Activated CD8-positive, alpha-beta T cell treated with anti-CD3 and anti-CD28 coated beads for 36 hours (primary cell): ENCODE data around the gene EXOC4. TPM values are rescaled to one million over a fixed set of nuclear protein-coding genes. Genes with fewer than 3 reads are reported as not detected.

ENCODE experiments used
- ATAC-seq: fragments of 200-7000 bp; cut with Tn5 transposase; one replicate; pipeline ENCODE4 v1.10.0; 2021; ENCODE audit warnings: mild to moderate bottlenecking, moderate library complexity
- CTCF ChIA-PET: fragments of 350-600 bp; sonication (Branson Sonifier 250); formaldehyde crosslinking; loops from one replicate; lab custom pipeline; 2021; ENCODE audit warnings: antibody characterized with exemption; lab: Charles Lee
- POLR2A ChIA-PET: fragments of 350-600 bp; sonication (Branson Sonifier 250); formaldehyde crosslinking; loops from one replicate; lab custom pipeline; 2021; ENCODE audit warnings: antibody characterized with exemption; lab: Charles Lee
- DNase-seq: peaks from one replicate; pipeline ENCODE4 v3.0.0-alpha.2; 2020
- H3K27ac Mint-ChIP-seq: one replicate; pipeline ENCODE4 v1.8.0; 2021; ENCODE audit warnings: mild to moderate bottlenecking, mixed read lengths
- H3K27me3 Mint-ChIP-seq: one replicate; pipeline ENCODE4 v1.8.0; 2021; ENCODE audit warnings: mixed read lengths
- H3K36me3 Mint-ChIP-seq: one replicate; pipeline ENCODE4 v1.8.0; 2021; ENCODE audit warnings: low read depth, mixed read lengths
- H3K4me1 Mint-ChIP-seq: one replicate; pipeline ENCODE4 v1.8.0; 2021; ENCODE audit warnings: low read depth, mixed read lengths
- H3K4me3 Mint-ChIP-seq: one replicate; pipeline ENCODE4 v1.8.0; 2021; ENCODE audit warnings: mild to moderate bottlenecking, moderate library complexity, mixed read lengths
- H3K9me3 Mint-ChIP-seq: one replicate; pipeline ENCODE4 v1.8.0; 2021; ENCODE audit warnings: mixed read lengths
- intact Hi-C: fragments of 100-400 bp; cut with micrococcal nuclease; formaldehyde crosslinking; loops from one replicate; pipeline ENCODE4 v1.10.0; 2022
- total RNA-seq, 2 experiments: library from RNA; stranded (reverse); gene quantifications; one replicate each; pipeline ENCODE4 v1.2.3, GENCODE V29; 2021
- TF ChIP-seq, protein P1 (sequence below): fragments of 200-600 bp; IDR thresholded peaks from one replicate; pipeline ENCODE4 v1.8.0; 2022; ENCODE audit warnings: antibody characterized with exemption, mild to moderate bottlenecking

EXOC4 gene
- total RNA-seq, 2 experiments from 2014 or later: 54.1 to 61.7 TPM

DNA sequence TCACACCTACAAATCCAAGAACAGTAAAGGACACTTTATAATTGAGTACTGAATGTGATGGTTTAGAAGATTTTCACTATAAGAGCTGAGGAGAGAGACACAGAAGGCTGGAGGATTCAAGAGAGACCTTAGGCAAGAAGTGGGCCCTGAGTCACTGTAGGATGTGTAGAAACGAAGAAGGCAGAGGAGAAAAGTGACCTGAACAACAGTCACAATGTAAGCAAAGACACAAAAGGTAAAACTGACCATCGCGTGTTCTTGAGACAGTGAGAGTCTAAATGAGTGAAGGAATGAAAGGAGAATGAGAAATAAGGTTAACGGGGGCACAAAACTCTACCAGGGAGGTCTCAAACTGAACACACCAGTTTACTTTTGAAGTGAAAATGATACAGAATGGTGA is 576.0 kb downstream of the EXOC4 start:
- intact Hi-C loops: no loop called here
- H3K4me3 Mint-ChIP-seq: no peak overlapping the region
- peaks cover 4% of the 10 kb centered on the region for H3K4me1 Mint-ChIP-seq
- no peak overlapping the region for H3K27ac Mint-ChIP-seq
- peaks cover 8% of the 10 kb centered on the region for H3K9me3 Mint-ChIP-seq
- ChIA-PET POLR2A (no interaction called here), CTCF (no interaction called here)
- H3K27me3 Mint-ChIP-seq: no peaks in the 10 kb centered on the region
- no peak for ATAC-seq
- TF ChIP-seq, protein P1, sequence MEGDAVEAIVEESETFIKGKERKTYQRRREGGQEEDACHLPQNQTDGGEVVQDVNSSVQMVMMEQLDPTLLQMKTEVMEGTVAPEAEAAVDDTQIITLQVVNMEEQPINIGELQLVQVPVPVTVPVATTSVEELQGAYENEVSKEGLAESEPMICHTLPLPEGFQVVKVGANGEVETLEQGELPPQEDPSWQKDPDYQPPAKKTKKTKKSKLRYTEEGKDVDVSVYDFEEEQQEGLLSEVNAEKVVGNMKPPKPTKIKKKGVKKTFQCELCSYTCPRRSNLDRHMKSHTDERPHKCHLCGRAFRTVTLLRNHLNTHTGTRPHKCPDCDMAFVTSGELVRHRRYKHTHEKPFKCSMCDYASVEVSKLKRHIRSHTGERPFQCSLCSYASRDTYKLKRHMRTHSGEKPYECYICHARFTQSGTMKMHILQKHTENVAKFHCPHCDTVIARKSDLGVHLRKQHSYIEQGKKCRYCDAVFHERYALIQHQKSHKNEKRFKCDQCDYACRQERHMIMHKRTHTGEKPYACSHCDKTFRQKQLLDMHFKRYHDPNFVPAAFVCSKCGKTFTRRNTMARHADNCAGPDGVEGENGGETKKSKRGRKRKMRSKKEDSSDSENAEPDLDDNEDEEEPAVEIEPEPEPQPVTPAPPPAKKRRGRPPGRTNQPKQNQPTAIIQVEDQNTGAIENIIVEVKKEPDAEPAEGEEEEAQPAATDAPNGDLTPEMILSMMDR: no peak
- peaks cover 29% of the 10 kb centered on the region for H3K36me3 Mint-ChIP-seq
- no peak for DNase-seq

DNA sequence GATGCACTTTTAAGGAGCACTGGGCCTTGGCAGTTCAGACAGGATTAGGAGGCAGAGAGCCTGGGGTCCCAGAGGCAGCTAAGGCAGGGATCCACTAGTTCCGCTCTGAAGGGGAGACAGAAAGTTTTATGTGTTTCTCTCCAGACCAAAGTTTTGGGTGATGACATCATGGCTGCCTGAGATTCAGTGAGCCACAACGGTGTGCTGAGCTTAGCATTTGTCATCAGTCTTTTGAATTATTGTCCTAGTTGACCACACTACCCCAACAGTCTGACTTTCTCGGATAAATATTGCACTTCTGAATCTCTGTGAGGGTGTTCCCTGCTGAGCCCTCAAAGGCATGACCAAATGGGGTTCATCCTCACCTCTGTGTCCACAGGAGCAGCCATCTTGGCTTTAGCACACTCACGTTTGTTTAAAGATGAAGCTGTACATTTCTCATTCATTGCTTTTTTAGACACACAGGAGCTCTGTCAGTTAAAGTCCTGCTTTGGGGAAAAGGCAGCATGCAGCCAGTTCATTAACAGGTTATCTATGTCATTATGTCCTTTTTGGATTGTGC is 576.5 kb downstream of the EXOC4 start:
- H3K27me3 Mint-ChIP-seq: no peaks in the 10 kb centered on the region
- no peak overlapping the region for H3K4me3 Mint-ChIP-seq
- TF ChIP-seq, protein P1: no peak
- peaks cover 8% of the 10 kb centered on the region for H3K9me3 Mint-ChIP-seq
- H3K4me1 Mint-ChIP-seq: no peaks in the 10 kb centered on the region
- no peak for DNase-seq
- POLR2A ChIA-PET: no interaction called here
- no peak for ATAC-seq
- CTCF ChIA-PET: no interaction called here
- intact Hi-C loops: no loop called here
- H3K36me3 Mint-ChIP-seq: peaks cover 29% of the 10 kb centered on the region
- no peak overlapping the region for H3K27ac Mint-ChIP-seq

DNA sequence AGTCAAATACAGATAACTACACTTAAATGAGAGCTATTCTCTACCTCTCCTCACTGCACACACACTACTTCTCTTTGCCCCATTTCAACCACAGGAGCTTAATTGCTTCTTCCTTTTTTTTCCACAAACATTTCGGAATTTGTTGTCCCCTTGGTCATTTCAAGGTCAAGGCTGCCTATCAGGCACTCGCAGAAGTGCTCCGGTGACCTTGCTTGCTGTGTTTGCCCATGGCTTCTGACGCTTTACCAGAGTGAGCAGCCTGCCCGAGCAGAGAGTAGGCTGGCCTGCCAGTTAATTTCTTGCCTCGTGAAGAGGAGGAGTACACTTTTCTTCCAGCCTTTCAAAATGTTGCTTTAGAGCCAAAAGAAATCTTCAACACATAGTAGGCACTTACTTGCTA is 577.2 kb downstream of the EXOC4 start:
- peaks cover 25% of the 10 kb centered on the region for H3K36me3 Mint-ChIP-seq
- TF ChIP-seq, protein P1: no peak
- DNase-seq (no peak), ATAC-seq (no peak)
- POLR2A ChIA-PET: no interaction called here
- H3K9me3 Mint-ChIP-seq: peaks cover 8% of the 10 kb centered on the region
- no peak overlapping the region for H3K27ac Mint-ChIP-seq
- CTCF ChIA-PET: no interaction called here
- intact Hi-C loops: no loop called here
- H3K27me3 Mint-ChIP-seq: no peaks in the 10 kb centered on the region
- no peak overlapping the region for H3K4me3 Mint-ChIP-seq
- H3K4me1 Mint-ChIP-seq: no peaks in the 10 kb centered on the region

DNA sequence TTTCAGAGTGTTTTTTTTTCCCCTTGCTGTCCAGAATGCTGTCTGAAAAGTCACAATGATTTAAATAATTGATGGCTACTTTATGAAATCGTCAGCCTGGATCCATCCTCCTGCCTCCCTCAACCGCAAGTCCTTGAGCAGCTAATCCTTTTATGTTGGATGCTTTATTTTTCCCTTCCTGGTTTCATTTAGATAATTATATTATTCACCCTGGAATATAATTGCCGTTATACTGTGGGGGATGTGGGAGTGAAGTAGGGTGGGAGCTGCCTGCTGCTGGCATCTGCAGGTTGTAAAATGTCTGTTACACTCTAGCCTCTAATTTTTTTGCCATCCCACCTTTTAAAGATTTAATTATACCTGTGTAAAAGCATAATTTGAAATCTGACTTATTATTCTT is 583.8 kb downstream of the EXOC4 start:
- TF ChIP-seq, protein P1: no peak
- POLR2A ChIA-PET: no interaction called here
- no peak overlapping the region for H3K27ac Mint-ChIP-seq
- H3K36me3 Mint-ChIP-seq: peaks cover 9% of the 10 kb centered on the region
- H3K27me3 Mint-ChIP-seq: no peaks in the 10 kb centered on the region
- intact Hi-C loops: no loop called here
- no peak for DNase-seq
- ATAC-seq: no peak
- H3K9me3 Mint-ChIP-seq: peaks cover 5% of the 10 kb centered on the region
- H3K4me3 Mint-ChIP-seq: no peak overlapping the region
- peaks cover 2% of the 10 kb centered on the region for H3K4me1 Mint-ChIP-seq
- CTCF ChIA-PET: no interaction called here

DNA sequence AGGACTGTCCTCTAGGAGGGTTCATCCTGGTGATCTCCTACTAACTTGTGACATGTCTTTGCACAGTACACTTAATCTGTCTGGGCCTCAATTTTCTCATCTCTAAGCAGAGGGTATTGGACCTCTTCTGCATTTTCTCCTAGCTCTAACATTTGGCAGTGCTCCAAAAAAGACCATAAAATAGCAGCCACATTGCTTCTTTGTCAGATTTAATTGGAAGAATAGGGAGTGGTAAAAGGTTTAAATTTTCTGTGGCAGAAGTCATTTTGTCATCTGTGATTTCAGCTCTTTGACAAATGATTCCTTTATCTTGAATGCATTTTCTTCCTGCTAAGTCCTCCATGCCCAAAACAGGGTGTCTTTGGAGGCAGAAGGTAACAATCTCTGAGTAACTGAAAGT is 584.3 kb downstream of the EXOC4 start:
- ATAC-seq: no peak
- Mint-ChIP-seq H3K27me3 (no peaks in the 10 kb centered on the region), H3K27ac (no peak overlapping the region), H3K36me3 (peaks cover 8% of the 10 kb centered on the region), H3K4me1 (peaks cover 2% of the 10 kb centered on the region), H3K4me3 (no peak overlapping the region), H3K9me3 (peaks cover 3% of the 10 kb centered on the region)
- DNase-seq: no peak
- CTCF ChIA-PET: no interaction called here
- intact Hi-C loops: no loop called here
- POLR2A ChIA-PET: no interaction called here
- TF ChIP-seq, protein P1: no peak
